Measurements from ENCODE around the gene TFPI2. TPM values are rescaled to one million over a fixed set of nuclear protein-coding genes. Genes with fewer than 3 reads are reported as not detected.

Gene TFPI2
- total RNA-seq (2014; rRNA removed) = 53.1 and 62.6 TPM in 2 replicates
- Bru-seq, nascent RNA = percentile 80 among the genes with signal in this experiment
- percentile 96 among the genes with signal in this experiment for BruChase-seq, experiment 1, labeled RNA remaining after a 6-hour chase
- BruChase-seq, experiment 2, labeled RNA remaining after a 2-hour chase = percentile 88 among the genes with signal in this experiment
- long read RNA-seq, transcript TFPI2-201 (5 exons, 2,445 nt) = major isoform, 33 of 51 reads
- long read RNA-seq, partial matches to known transcripts = 14 of 51 reads
- long read RNA-seq, other reads (novel, unspliced or antisense) = 3 of 51 reads

GRCh38 chr7:93890464-93891068 is at the start of gene TFPI2:
Gene TFPI2, minus strand, starts transcription at chr7:93890753. Its CDS starts 75 bp downstream, at chr7:93890678.
- H3K9ac ChIP-seq (ENCODE audit: low read length) = peak within 1 kb of the TSS; percentile 89
- intact Hi-C loops (cut with micrococcal nuclease) = loop anchor here (1.0 to 2.0 kb wide), 7 partner anchors 20 to 386 kb away; partner anchors contain the start of gene BET1
- peak; percentile 38; the same call in 1 of the 2 replicates for TF ChIP-seq CTCF (conservative IDR thresholded peaks at IDR 0.05; ENCODE audit: low read depth, low read length)
- TF ChIP-seq EZH2phosphoT487 (IDR thresholded peaks at IDR 0.05; ENCODE audit: borderline replicate concordance, low read length) = no peak

GRCh38 chr7:93938293-93938692 is 47.7 kb upstream of the TFPI2 start:
- no peak overlapping the region for H2AFZ ChIP-seq (ENCODE audit: low read length)
- intact Hi-C loops (cut with micrococcal nuclease) = no loop called here
- H3K9ac ChIP-seq (ENCODE audit: low read length) = no peak overlapping the region
- H3F3A ChIP-seq (ENCODE audit: low read length, unreplicated experiment) = no peaks in the 10 kb centered on the region
- H3K4me1 ChIP-seq (ENCODE audit: insufficient read depth, low read length) = no peaks in the 10 kb centered on the region
- no peaks in the 10 kb centered on the region for H3K9me2 ChIP-seq (replicated peaks; ENCODE audit: low read length)
- ChIA-PET CTCF (no interaction called here), POLR2A (ENCODE audit: unreplicated experiment) (interaction anchor here (0.5 kb wide), 1 partner anchor 79 kb away, joined by 5 read pairs; no protein-coding TSS in a partner anchor)
- no peak overlapping the region for H3K4me3 ChIP-seq (ENCODE audit: low read length)
- no peaks in the 10 kb centered on the region for H4K20me1 ChIP-seq (ENCODE audit: low read length)
- no peaks in the 10 kb centered on the region for H3K79me2 ChIP-seq (ENCODE audit: low read length)
- no peaks in the 10 kb centered on the region for H3K9me3 ChIP-seq (ENCODE audit: low read length)
- no peaks in the 10 kb centered on the region for H3K36me3 ChIP-seq (ENCODE audit: low read depth, low read length)
- no peaks in the 10 kb centered on the region for H3K27me3 ChIP-seq (ENCODE audit: low read length)
- no peak for TF ChIP-seq CTCF (conservative IDR thresholded peaks at IDR 0.05; ENCODE audit: low read depth, low read length)
- BruUV-seq (replicated peaks) = no TSS peak
- no peak overlapping the region for H3K4me2 ChIP-seq (ENCODE audit: low read length)
- no peak overlapping the region for H3K27ac ChIP-seq (ENCODE audit: low read length)
- ATAC-seq (no peak), DNase-seq (no peak)

More at GRCh38 chr7:93890464-93891068, at the start of gene TFPI2:
- H3K4me2 ChIP-seq (ENCODE audit: low read length) = peak within 1 kb of the TSS; percentile 83
- CTCF ChIA-PET = interaction anchor here (0.6 to 2.2 kb wide), 2 partner anchors 76 to 197 kb away, joined by 8 to 9 read pairs; no protein-coding TSS in a partner anchor
- no peaks in the 10 kb centered on the region for H3K9me3 ChIP-seq (ENCODE audit: low read length)
- H3F3A ChIP-seq (ENCODE audit: low read length, unreplicated experiment) = no peaks in the 10 kb centered on the region
- peaks cover 6% of the 10 kb centered on the region; the same call in 1 of the 2 replicates for H3K79me2 ChIP-seq (ENCODE audit: low read length)
- H3K36me3 ChIP-seq (ENCODE audit: low read depth, low read length) = peaks cover 6% of the 10 kb centered on the region; the same call in 1 of the 2 replicates
- DNase-seq = peak; percentile 87
- peak within 1 kb of the TSS; percentile 81 for H2AFZ ChIP-seq (ENCODE audit: low read length)
- peak within 1 kb of the TSS; percentile 90 for H3K27ac ChIP-seq (ENCODE audit: low read length)
- no peaks in the 10 kb centered on the region for H3K9me2 ChIP-seq (replicated peaks; ENCODE audit: low read length)
- peaks cover 9% of the 10 kb centered on the region for H4K20me1 ChIP-seq (ENCODE audit: low read length)
- BruUV-seq (replicated peaks) = no TSS peak
- POLR2A ChIA-PET (ENCODE audit: unreplicated experiment) = interaction anchor here (0.6 kb wide), 2 partner anchors 37 to 68 kb away, joined by 3 to 4 read pairs; no protein-coding TSS in a partner anchor
- no peaks in the 10 kb centered on the region for H3K27me3 ChIP-seq (ENCODE audit: low read length)
- peak; percentile 73 for ATAC-seq
- peak within 1 kb of the TSS; percentile 83 for H3K4me3 ChIP-seq (ENCODE audit: low read length)
- peaks cover 15% of the 10 kb centered on the region for H3K4me1 ChIP-seq (ENCODE audit: insufficient read depth, low read length)

DNA sequence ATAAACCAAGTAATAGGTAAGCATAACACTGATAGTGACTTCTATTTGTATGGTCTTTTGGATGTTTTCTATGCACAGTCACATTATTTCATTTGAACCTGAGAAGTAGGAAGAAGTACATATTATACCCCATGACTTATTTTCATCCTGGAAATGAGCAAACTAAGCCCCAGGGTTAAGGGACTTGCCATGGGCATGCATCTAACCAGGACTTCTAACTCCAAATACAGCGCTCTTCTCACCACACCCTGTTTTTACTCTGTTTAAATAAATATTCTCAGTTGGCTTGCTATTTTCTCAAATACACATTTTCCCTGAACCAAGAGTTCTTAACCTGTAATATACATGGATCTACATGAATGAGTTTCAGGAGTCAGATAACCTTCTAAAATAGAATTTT is 47.3 kb upstream of the TFPI2 start:
- no peak overlapping the region for H3K4me2 ChIP-seq (ENCODE audit: low read length)
- no peaks in the 10 kb centered on the region for H3K36me3 ChIP-seq (ENCODE audit: low read depth, low read length)
- no peak overlapping the region for H3K9ac ChIP-seq (ENCODE audit: low read length)
- no peaks in the 10 kb centered on the region for H3K79me2 ChIP-seq (ENCODE audit: low read length)
- TF ChIP-seq EZH2phosphoT487 (IDR thresholded peaks at IDR 0.05; ENCODE audit: borderline replicate concordance, low read length) (no peak), CTCF (conservative IDR thresholded peaks at IDR 0.05; ENCODE audit: low read depth, low read length) (no peak), EZH2 (IDR thresholded peaks at IDR 0.05; ENCODE audit: low read length, unreplicated experiment) (no peak)
- BruUV-seq (replicated peaks) = no TSS peak
- H3K4me3 ChIP-seq (ENCODE audit: low read length) = no peak overlapping the region
- H3K9me2 ChIP-seq (replicated peaks; ENCODE audit: low read length) = no peaks in the 10 kb centered on the region
- no peaks in the 10 kb centered on the region for H3K4me1 ChIP-seq (ENCODE audit: insufficient read depth, low read length)
- H3K27ac ChIP-seq (ENCODE audit: low read length) = no peak overlapping the region
- no peak for DNase-seq
- H4K20me1 ChIP-seq (ENCODE audit: low read length) = no peaks in the 10 kb centered on the region
- no peak overlapping the region for H2AFZ ChIP-seq (ENCODE audit: low read length)
- CTCF ChIA-PET = no interaction called here
- ATAC-seq = no peak
- H3K9me3 ChIP-seq (ENCODE audit: low read length) = no peaks in the 10 kb centered on the region
- POLR2A ChIA-PET (ENCODE audit: unreplicated experiment) = no interaction called here
- intact Hi-C loops (cut with micrococcal nuclease) = no loop called here
- no peaks in the 10 kb centered on the region for H3F3A ChIP-seq (ENCODE audit: low read length, unreplicated experiment)
- H3K27me3 ChIP-seq (ENCODE audit: low read length) = no peaks in the 10 kb centered on the region

All from PC-3 (cell line).